Fibroblast of skin of back (primary cell): ENCODE data around the gene SECTM1.

Source experiments
- DNase-seq: peaks from one replicate; pipeline ENCODE4 v3.0.0-alpha.2; 2013

The SECTM1 gene

DNA sequence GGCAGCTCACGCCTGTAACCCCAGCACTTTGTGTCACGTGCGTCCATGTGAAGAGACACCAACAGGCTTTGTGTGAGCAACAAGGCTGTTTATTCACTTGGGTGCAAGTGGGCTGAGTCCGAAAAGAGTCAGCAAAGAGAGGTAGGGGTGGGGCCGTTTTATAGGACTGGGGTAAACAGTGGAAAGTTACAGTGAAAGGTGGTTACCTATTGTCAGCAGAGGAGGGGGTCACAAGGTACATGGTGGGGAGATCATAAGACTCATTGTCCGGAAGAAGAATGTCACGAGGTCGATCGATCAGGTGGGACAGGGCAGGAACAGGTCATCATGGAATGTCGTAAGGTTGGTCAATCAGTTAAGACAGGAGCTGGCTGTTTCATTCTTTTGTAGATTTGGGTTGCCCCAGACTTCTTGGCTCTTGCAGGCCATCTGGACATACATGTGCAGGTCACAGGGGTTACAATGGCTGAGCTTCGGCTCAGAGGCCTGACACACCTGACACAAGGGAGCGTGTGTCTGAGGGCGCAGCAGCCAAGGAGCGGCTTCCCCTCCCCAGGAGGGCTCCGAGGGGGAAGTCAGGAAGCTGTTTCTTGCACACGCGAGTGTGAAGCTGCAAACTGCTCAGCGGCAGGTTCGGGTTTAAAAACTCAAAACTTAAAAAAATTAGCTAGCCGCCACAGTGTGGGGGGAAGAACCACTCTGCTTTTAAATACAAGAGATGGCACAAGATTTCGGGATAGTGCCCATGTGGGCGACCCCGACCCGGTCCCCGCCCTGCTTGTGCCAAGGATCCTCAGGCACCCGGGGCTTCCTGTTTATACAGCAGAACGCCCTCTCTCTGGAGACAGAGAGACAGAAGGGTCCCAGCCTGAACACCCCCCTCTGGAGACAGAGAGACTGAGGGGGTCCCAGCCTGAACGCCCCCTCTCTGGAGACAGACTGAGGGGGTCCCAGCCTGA, 13.1 kb upstream of the SECTM1 start:
- DNase-seq: no peak

DNA sequence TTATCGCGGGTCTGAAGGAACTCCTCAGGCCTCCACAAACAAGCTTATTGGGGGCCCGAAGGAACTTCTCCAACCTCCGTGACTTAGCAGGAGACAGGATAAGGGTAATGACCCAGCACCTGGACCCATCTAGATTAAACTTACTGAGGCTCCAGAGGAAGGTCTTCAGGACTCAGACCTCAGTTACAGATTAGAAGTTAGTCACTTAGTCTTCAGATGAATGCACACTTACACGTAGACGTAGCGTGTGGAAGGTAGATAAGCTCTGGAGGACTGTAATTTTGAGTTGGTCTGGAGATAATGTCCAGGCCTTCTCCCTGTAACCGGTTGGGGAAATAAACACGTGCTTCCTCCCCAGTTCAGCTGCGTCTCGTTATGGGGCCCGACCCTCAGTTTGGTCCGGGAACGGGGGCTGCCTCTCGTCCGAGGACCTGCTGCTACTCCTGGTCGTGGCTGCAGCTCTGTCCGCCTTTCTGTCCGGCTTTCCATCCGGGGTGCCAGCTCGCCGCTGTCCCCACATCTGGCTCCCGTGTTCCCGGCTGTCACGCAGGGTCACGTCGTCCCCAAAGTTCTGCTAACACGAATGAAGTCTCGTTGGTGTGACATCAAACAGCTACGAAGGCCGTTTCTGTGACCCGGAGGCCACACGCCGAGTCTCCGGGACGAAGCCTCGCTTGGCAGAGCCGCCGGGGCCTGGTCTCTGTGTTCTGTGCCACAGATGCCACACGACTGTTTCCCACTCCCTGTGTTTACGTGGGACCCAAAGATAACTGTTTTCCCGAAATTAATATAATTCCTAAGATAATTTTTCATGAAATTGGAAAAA, 11.8 kb upstream of the SECTM1 start:
- DNase-seq: no peak

DNA sequence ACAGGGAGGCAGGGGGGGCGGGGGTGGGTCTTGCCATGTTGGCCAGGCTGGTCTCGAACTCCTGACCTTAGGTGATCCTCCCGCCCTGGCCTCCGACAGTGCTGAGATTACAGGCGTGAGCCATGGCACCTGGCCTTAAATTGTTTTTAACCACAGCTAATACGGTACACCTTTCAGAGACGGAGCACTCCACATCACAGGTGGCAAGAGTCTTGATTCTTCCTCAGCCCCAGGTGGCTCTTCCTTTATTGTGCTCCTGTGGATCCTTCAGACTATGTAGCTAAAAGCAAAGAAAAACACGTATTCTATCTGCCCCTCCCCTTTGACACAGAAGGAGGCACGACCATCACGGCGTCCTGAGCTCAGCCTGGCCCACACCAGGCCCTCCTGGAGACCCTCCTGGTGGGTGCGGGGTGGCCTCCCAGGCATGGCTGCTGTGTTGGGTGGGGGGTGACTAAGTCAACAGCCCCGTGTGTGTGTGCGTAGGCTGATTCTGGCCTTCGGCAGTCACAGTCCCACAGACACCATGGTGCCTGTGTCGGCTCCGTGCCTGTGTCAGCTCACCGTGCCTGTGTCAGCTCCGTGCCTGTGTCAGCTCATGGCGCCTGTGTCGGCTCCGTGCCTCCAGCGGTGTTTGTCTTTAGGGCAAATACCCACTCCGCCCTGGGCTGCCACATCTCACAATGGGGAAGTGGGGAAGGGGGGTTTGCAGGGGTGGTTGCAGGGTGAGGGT, 10.8 kb upstream of the SECTM1 start:
- no peak for DNase-seq

DNA sequence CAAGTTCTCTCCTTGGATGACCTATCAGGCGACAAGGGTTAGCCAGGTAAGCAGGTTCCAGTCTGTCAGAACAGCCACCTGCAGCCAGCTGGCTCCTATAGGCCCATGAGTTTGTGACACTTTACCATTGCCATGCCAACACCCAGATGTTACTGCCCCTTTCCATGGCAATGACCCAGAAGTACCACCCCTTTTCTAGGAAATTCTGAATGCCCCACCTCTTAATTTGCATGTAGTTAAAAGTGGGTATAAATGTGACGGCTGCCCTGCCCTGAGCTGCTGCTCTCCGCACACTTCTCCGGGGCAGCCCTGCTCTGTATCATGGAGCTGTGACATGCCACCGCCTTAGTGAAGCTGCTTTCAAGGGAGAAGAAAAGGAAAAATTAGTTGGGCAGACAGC, 10.0 kb upstream of the SECTM1 start:
- DNase-seq: no peak

DNA sequence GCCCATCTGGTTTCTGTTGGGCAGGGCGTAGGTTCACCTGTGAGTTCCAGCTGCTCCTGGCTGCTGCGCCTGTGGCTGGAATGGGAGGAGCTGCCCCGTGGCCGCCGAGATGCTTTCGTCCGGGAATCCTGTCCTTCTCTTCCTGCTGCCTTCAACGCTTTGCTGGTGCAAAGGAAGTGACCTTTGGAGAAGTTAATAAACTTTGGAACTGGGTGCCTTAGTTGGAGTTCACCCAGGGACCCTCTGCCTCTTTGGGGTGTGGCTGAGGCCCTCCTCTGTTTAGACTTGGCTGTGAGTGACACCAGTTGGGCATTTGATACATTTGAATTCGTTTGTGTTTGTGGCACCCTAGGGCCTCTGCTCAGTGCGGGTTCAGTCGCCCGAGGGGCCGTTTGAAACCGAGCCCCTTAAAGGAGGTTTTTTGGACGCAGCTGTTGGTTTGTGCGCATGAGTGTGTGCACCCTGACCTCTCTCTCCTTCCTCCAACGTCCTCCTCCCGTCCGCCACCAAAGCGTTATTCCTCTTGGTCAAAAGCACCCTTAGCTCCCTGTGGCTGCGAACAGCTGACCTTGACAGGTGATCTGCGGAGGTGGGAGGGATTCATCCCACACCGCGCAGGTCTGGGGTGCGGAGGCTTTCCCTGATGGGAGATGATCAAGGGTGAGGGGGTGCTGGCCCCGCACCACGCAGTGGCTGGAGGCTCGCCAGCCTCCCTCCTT, 9.0 kb upstream of the SECTM1 start:
- no peak for DNase-seq

DNA sequence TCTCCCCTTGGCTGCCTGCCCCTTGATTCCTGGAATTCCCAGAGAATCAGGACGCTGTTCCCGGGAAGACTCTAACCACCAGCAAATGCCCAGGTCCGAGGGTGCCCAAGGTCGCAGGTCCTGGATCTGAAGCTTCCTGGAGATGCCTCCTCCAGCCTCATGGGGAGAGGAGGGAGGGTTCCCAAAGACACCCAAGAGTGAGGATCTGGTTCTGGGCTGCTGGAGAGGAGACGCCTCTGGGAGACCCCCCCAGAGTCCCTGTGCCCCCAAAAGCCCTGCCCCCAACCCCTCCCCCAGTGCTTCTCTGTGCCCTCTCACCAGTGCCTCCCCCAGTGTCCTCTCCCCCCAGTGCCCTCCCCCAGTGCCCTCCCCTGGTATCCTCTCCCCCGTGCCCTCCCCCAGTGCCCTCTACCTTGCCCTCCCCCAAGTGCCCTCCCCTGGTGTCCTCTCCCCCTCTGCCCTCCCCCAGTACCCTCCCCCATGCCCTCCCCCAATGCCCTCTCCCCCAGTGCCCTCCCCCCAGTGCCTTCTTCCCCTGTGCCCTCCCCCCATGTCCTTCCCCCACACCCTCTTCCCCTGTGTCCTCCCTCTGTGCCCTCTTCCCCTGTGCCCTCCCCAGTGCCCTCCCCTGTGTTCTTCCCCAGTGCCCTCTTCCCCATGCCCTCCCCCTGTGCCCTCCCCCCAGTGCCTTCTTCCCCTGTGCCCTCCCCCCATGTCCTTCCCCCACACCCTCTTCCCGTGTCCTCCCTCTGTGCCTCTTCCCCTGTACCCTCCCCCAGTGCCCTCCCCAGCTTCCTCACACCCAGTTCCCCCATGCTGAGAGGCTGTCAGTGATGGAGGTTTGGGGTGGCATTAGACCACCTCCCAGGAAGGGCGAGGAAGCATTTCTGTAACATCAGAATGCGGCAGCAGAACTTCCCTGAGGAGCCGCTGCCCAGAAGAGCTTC, 6.3 kb upstream of the SECTM1 start:
- no peak for DNase-seq

DNA sequence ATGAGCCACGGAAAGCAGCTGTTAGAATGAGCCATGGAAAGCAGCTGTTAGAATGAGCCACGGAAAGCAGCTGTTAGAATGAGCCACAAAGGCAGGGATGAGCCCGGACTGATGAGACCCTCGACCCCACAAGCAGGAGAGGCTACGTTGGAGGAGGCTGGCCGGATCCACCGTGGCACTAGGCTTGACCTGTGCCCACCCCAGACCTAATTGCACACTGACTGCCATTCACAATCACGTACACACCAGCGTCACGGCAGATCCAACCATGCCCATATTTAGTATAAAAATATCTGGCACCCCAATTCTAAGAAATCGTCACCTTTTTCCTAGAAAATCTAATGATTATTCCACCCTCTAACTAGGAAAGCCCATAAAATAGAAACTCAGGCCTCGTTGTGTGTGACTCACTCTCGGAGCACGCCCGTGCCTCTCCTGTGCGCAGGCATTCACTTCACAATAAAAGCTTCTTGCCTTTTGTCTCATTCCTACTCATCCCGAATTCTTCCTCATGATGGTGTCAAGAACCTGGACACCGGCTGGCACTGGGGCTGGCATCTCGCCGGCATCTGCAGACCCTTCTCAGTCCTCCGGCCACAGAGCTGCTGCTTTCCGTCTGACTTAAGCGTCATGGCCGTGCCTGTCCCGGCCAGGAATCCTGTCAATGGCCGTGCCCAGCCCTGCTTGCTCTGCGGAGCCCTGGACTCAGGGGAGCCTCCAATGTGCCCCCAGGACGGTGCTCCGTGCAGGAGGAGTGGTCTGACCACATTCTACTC, 5.5 kb upstream of the SECTM1 start:
- DNase-seq: peak; percentile 77

DNA sequence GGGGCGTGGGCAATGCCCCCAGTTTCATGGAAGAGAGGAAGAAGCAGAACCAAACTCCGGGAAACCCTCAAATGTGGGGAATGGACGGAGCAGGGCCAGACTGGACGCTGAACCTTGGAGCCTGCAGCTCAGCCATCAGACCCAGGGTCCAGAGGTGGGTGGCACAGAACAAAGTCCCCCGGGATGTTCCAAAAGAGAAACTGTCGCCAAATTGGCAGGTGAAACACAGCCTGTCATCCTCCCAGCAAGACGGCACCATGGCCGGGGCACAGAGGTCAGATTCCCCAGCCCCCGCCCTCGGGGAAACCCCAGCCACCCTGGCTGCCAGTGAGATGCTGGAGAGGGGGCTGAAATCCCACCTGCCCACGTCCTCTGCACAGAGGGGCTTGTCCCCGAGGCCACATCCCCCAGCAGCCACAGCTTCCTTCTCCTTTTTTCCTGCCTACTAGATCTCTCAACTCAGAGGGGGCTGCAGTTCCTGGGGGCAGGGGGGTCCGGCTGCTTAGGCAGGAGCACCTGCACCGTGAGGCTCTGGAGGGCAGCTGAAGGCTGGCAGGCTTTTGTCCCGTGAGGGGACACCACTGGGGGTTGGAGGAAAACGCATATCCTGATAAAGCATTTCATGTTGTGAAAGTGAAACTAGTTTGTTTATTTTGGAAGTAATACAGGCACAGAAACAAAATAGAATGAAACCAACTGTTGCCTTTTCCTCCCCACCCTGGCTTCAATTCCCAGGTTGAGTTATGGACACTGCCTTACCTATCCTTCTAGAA, 1.2 kb upstream of the SECTM1 start:
- no peak for DNase-seq

DNA sequence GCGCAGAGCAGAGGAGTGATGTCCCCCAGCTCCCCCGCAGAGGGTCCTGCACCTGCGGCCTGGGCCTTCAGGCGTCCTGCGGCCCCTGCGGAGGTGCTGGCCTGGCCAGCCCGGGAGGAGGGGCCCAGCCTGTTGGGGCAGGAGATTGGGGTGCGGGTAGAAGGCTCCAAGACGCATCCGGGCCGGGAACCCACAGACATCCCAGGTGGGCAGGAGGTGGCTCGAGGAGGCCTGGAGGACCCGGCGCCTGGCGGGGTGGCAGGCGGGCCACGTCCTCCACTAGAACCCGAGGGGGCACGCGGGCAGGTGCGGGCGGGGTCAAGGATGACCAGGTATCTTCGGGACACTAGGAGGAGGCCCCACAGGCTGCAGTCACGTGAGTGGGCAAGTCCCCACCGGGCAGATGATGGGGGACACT, 647 bp upstream of the SECTM1 start:
- no peak for DNase-seq

DNA sequence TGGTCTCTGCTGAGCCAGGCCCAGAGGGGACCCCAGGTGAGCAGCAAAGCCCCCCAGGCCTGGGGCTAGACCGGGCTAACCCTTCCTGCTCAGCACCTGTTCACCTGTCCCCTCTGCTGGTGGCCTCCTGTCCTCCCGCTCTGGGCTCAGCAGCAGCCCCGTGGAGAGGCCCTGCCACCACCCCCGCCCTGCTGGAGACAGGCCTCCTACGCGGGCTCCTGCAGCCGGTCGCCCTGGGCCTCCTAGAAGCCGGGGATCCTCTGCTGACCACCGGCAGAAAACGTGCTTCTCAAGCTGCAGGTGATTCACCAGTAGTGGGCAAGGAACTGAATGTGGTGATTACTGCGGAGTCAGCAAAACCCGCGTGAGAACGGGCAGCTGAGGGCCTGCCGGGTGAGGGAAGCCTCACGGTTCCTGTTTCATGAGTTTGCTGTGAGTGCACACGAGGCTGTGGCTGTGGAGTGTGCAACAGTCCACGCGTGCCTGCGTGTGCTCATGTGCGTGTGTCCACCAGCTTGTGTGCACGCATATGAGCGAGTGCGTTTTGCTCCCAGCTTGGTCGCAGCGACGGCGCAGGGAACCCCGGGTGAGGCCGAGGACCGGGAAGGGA, 792 bp downstream of the SECTM1 start:
- no peak for DNase-seq

DNA sequence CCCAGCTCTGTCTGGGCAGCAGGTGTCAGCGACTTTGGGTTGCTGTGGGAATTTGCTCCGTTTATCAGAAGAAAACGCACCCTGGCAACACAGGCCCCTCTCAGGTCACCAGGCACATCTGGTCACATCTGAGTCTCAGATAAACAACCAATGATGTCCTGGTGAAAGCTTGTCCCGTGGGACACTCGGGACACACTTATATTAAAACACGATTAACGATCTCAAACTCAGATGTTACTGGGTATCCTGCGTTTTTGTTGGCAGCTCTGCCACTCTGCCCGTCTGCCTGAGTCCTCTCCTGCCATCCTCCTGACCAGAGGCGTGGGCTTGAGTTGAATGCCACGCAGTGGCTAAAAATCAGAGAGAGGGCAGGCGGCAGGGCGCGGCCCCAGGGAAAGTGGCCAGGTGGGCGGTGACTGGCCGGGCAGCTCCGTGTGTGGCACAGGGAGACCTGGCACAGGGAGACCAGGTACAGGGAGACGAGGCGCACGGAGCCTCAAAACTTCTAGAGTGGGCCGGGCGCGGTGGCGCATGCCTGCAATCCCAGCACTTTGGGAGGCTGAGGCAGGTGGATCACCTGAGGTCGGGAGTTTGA, 2.1 kb downstream of the SECTM1 start:
- no peak for DNase-seq

DNA sequence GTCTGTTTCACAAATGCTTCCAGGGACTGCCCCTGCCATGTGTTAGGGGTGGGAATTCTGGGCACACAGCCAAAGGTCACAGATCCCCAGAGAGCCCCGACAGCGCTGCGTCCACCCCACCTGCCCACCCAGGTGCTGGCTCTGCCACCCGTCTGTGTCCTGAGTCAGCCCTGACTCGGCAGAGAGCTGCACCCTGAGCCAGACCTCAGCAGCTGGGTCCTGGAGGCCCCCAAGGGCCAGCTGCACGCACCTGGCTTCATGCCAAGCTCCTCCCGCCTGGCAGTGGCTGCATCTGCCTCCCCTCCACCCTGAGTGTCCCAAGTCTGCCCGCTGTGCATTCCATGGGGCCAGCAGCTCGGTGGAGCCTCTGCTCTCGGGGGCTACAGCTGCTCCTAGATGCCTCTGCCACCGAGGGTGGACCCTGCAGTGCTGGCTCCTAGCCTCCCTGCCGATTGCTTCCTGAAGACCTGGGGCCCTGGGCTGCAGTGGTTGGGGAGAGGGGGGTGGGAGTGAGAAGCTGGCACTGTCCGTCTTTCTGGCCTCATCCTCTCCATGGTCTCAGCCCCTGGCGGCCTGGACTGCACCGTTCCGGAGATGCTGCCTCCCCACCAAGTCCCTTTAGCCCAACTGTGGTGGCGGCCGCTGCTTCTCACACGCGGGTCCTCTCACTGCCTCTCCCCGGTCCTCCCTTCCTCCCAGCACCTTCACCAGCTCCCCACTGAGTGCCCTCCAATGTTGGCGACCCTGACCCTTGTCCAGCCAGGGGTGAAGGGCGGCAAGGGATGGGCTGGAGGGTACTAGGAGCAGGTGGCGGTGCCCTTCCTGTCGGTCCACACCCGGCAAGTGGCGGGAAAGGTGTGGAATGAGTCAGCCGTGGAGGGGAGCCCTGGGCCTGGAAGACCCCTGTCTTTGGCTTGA, 3.0 kb downstream of the SECTM1 start:
- peak; percentile 45 for DNase-seq

DNA sequence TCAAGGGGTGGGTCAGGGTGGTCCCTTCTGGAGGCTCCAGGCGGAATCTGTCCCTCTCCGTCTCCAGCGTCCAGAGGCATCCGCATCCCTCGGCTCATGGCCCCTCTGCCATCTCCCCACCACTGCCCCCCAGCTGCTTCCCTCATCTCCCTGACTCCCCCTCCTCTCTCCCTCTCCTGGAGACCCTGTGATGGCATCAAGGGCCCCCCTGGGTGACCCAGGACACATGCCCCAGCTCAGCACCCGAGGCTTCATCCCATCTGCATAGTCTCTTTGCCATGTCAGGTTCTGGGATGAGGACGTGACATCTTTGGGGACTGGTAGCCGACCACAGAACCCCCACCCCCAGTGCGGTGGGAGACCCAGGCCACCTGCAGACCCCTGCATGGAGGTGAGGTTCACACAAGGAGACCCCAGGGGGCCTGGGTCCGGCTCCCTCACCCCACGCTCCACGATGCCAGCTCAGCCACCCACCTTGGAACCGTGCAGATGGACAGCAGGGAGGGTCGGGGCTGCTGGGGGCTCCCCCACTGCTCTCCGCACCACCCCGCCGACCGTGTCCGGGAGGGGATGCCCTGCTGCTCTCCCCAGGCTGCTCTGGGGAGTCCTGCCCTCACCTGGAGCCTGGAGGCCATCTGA, 3.8 kb downstream of the SECTM1 start:
- no peak for DNase-seq

DNA sequence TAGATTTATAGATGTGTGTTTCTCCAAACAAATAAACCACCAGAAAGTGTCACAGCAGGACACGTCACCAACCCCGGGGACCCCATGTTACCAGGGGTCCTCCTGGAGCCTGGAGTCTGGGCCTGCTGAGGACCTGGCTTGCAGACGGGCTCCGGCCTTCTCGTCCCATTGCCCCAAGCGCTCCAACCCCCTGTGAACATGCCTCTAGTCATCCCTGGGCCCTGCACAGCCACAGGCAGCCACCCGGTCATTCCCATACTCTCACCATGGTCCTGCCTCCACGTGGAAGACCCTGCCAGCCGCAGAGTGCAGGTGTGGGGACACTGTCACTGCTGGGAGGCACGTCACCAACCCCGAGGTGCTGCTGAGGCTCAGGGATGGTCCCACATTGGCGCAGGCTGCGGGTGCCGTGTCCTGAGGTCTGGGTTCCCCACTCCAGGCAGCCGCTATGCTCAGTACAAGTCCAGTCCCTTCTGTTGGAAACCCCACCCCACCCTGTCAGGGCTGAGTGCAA, 4.5 kb downstream of the SECTM1 start:
- no peak for DNase-seq

DNA sequence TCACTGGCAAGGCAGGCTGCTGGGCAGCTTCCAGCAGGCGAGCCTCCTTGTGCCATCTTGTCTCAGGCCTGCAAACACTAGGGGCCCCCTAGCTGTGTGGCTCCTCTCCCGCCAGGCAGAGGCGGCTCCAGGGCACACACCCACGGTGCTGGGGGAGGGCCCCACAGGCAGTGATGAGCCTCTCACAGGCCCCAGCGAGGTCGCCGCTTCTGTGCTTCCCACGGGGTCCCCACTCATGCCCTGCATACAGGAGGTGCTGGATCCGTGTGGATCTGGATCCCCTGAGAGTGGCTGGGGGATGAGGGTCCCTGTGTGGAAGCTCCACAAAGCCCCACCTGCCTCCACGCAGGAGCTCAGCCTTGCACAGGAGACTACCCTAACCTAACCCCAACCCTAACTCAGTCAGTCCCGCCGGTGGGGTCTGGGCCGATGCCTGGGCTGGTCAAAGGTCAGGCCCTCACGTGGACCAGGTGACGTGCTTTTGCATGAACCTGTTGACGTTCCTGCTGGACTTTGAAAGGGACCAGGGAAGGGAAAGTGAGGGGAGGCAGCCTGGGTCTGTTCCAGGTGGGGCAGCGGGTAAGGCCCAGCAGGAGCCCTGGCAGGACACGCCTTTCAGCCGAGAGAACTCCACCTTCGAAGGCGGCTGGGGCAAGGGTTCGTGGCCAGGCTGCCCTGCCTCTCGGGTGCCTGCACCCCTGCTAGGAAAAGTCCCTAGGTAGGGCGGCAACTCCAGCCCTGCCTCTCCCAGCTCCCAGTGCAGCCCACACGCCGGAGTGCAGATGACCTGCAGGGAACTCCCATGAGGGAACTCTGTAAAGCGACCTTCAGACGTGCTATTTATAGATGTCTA, 5.2 kb downstream of the SECTM1 start:
- DNase-seq: no peak

DNA sequence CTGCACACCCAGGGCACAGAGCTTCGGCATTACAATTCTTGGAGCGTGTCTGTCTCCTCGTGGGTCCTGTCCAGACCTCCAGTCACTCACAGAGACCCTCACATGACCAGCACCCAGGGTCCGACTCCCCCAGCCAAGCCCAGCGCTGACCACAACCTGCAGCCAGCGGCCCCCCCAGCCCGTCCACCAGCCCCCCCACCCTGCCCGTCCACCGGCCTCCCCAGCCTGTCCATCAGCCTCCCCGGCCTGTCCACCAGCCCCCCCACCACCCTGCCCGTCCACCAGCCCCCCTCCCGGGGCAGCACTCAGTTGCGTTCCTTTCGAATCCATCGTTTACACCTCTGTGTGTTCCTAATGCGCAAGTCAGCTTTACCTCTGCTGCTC, 5.8 kb downstream of the SECTM1 start:
- DNase-seq: no peak
